HG03159 (cell line): ENCODE results near the gene CPTP.

Experiments
- ATAC-seq: cut with Tn5 transposase; IDR thresholded peaks from one replicate; pipeline ENCODE4 v1.9.1; 2021; ENCODE audit warnings: mild to moderate bottlenecking, moderate library complexity; ENCODE audit not compliant: unreplicated experiment

Gene CPTP

DNA sequence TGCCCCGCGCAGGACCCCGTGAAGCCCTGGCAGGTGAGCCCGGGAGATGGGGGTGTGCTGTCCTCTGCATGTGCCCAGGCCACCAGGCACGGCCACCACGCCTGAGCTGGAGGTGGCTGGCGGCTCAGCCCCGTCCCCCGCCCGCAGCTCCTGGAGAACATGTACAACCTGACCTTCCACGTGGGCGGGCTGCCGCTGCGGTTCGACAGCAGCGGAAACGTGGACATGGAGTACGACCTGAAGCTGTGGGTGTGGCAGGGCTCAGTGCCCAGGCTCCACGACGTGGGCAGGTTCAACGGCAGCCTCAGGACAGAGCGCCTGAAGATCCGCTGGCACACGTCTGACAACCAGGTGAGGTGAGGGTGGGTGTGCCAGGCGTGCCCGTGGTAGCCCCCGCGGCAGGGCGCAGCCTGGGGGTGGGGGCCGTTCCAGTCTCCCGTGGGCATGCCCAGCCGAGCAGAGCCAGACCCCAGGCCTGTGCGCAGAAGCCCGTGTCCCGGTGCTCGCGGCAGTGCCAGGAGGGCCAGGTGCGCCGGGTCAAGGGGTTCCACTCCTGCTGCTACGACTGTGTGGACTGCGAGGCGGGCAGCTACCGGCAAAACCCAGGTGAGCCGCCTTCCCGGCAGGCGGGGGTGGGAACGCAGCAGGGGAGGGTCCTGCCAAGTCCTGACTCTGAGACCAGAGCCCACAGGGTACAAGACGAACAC is 8.3 kb downstream of the CPTP start:
- ATAC-seq: no peak

DNA sequence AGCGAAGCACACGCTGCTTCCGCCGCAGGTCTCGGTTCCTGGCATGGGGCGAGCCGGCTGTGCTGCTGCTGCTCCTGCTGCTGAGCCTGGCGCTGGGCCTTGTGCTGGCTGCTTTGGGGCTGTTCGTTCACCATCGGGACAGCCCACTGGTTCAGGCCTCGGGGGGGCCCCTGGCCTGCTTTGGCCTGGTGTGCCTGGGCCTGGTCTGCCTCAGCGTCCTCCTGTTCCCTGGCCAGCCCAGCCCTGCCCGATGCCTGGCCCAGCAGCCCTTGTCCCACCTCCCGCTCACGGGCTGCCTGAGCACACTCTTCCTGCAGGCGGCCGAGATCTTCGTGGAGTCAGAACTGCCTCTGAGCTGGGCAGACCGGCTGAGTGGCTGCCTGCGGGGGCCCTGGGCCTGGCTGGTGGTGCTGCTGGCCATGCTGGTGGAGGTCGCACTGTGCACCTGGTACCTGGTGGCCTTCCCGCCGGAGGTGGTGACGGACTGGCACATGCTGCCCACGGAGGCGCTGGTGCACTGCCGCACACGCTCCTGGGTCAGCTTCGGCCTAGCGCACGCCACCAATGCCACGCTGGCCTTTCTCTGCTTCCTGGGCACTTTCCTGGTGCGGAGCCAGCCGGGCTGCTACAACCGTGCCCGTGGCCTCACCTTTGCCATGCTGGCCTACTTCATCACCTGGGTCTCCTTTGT is 9.1 kb downstream of the CPTP start:
- no peak for ATAC-seq

DNA sequence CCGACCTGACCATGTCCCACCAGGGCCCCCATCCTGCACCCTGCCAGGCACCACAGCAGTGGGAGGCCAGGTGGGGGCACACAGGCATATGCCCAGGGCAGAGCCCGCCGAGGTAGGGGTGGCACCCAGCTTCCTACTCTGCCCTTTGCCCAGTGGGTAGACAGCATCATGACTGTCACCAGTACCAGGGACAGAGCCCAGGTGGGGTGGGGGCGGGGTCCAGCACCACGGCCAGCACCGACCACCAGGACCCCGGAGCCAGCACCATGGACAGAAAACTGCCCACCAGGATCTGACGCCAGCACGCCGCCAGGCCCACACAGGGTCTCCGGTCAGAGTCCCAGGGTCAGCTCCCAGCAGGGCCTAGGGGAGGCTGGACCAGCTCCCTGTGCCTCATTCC is 10.2 kb downstream of the CPTP start:
- no peak for ATAC-seq

DNA sequence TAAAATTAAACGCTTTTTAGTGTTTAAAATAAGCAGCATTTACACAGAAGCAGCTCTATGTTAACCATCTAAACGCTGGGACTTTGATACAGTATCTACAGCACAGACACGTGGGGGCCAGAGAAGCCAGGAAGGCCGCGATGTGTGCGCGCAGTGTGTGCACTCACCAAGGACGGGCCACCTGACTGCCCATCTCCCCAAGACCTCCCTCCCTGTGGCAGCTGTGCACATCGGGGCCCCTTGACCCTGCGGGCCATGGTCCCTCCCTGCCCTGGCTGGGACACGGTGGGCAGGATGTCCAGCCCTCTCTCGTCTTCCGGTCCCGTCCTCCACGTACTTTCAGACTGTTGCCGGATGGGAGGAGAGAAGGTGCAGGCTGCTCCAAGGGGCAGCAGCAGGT is 10.7 kb downstream of the CPTP start:
- ATAC-seq: no peak

DNA sequence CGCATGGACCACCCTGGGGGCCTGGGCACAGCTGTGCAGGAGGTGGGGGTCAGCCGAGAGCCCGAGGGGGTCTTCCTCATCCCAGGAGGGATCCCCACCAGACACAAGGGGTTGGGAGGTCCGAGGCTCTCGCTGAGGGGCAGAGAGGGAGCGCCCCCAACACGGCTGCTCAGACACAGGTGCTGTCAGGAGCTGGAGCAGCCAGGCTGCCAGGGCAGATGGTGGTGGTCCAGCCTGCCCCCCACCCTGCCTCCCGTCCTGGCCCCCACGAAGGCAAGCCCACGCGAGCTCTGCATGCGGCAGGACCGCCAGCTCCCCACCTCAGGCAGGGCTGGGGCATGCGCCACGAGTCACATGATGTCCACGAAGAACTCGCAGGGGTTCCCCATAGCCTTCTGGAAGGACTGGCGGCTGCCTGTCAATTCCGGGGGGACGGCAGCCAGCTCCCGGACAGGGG is 11.2 kb downstream of the CPTP start:
- ATAC-seq: no peak

DNA sequence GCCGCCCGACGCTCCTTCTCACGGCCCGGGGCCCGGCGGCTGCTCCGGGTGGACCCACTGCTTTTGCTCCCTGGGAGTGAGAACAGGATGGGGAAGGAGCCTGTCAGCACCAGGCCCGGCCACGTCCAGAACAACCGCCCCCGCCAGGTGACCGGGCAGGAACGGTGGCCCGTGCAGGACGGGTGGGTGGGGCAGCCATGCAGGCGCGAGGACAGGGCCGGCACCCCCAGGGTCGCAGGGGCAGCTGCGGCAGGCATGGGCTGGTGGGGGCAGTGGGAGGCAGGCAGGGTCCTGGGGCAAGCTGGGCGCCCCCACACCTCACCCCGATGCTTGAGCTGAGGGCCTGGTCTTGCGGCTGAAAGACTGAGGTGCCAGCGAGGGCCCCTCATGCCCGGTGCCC is 11.8 kb downstream of the CPTP start:
- no peak for ATAC-seq

DNA sequence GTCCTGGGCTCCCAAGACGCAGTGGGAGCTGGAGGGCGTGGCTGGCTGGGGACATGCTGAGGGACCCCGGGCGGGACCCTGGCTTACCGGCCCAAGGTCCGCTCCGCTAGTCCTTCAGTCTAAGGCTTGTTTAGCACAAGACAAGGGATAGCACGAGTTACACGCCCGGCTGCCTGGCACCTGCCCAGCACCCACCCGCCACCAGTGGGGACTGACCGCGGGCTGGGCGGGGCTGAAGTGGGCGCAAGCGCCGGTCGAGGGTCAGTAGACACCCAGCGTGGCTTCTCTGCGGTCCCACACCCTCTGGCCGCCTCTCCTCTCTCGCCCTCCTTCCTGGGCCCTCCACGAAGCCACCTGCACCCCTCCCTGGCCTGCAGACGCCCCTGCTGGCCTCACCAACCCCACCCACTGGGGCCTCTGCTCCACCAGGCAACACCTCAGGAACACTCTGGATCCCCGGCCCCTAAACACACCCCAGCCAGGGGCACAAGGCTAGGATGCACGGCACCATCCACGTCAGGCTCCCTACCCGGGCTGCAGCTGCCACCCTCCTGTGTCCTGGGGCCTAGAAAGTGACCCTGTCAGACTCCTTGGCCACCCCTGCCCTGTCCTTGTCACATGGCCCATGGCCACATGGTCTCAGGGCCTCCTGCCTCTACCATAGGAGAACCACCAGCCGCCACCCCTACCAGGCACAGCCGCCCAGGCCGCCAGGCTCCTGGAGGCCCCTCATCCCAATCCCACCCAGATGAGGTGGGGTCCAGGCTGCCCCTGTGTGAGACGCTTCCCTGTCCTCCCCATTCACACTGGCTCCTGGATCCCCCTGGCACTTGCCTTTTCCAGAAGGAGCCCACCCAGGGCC is 12.6 kb downstream of the CPTP start:
- no peak for ATAC-seq

DNA sequence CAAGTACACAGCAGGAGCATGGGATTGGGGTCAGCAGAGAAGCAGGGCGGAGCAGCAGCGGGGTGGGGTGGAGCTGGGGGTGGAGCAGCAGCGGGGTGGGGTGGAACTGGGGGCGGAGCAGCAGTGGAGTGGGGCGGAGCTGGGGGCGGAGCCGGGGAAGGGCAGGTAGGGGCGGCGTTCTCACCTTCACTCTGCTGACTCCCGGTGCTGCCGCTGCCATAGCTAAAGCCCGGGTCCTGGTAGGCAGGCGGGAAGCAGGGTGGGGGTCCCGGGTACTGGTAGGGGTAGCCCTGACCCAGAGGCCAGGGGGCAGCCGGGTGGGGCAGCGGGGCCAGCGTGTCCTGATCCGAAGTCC is 13.2 kb downstream of the CPTP start:
- no peak for ATAC-seq

DNA sequence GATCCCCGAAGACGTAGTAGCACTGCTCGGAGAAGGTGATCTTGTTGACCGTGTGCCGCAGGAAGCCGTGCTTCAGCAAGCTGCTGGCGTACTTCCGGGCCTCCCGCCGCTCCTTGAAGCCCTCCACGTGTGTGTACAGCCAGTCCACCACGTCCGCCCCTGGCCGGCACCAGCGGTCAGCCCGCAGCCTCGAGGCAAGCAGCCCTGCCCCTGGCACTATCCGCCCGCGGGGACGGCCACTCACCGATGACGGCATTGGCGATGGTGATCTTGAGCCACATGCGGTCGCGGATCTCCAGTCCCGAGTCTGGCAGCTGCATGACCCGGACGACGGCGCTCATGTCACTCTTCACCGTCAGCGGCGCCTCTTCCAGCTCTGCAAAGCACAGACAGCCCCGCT is 13.7 kb downstream of the CPTP start:
- no peak for ATAC-seq

DNA sequence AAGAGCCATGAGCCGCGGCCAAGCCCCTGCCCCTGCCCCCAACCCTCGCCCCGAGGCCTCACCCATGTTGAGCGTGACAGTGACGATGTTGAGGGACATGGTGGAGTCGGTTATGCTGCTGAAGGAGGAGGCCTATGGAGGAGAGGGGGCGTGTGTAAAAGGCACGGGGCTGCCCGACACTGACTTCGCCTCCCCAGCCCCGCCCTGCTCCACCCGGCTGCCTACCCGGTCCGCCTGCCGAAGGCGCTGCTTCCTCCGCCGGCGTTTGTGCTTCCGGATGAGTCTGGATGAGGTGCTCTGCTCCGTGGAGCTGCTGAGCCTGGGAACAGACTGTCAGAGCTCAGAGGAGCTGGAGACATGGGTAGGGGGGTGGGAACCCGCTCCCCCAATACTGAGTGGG is 15.6 kb downstream of the CPTP start:
- no peak for ATAC-seq

DNA sequence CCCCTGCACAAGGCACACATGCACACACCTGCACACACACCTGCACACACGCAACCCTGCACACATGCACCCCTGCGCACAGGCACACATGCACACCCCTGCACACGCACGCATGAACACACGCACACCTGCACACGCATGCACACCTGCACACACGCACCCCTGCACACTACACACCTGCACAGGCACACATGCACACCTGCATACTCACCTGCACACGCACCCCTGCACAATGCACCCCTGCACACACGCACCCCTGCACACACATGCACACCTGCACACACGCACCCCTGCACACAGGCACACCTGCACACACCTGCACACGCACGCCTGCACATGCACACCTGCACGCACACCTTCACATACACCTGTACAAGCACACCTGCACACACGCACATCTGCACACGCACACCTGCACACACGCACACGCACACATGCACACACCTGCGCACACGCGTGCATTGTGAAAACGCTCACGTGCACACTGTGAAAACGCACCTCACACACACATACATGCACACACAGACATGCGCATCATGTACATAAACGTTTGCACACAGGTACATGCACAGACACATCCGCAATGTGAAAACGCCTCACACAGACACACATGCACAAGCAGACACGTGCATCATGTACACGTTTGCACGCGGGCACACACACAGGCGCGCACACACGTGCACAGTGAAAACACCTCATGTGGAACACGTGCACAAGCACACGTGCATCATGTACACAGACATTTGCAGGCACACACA is 16.4 kb downstream of the CPTP start:
- ATAC-seq: no peak

DNA sequence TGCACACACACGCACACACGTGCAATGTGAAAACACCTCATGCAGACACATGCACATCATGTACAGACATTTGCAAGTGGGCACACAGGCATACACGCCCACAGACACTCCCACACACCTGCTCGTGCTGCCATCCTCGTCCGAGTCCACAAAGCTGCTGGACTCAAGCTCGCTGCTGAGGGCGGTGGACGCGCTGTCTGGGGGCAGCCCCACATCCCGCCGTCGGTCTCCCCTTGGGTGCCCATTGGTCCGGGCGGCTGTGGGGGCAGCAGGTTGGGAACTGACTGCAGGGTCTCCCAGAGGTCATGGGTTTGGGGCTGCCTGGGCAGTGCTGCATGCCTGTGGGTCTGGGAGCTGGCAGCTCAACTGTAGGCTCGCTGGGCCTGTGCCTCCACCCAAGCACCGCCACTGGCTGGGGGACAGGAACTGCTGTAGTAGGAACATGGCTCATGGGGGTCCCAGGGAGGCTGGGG is 17.0 kb downstream of the CPTP start:
- no peak for ATAC-seq

DNA sequence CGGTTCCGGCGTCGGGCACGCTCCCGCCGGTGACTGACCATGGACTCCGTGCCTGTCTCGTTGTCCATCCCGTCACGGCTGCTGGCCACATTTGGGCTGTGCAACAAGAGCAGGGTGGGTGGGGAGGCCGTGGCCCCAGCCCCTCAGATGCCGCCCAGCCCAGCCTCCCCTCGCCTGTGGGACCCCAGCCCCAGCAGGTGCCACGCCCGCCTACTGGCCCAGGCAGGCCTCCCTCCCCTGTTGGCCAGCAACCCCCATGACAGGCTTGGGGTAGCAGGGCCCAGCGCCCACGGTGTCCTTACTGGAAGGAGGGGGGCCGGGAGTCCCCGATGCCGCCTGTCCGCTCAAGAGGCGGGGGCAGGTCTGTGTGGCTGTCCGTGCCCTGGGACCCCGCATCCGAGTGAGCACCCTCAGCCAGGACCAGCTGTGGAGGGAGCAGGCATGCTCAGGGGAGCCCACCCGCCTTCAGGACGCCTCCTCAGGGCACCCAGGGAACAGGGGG is 17.5 kb downstream of the CPTP start:
- no peak for ATAC-seq

DNA sequence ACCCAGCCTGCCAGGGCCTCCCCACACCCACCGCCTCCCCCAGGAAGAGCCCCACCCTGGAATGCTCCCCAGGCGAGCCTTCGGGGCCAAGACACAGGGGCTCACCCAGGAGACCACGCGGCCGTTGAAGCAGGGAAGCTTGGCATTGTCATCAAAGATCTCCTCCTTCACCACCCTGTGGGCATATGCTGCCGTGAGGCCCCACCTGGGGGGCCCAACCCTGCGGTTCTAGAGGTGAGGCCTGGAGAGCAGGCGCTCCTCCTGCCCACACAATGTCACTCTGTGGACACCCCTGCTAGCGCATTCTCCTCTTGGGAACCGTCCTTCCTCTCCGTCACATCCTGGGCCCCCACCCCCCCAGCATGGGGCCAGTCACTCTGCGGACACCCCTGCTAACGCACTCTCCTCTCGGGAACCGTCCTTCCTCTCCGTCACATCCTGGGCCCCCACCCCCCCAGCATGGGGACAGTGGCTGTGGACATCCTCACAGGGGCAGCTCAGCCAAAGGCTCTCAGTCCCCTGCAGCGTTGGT is 18.0 kb downstream of the CPTP start:
- ATAC-seq: no peak

DNA sequence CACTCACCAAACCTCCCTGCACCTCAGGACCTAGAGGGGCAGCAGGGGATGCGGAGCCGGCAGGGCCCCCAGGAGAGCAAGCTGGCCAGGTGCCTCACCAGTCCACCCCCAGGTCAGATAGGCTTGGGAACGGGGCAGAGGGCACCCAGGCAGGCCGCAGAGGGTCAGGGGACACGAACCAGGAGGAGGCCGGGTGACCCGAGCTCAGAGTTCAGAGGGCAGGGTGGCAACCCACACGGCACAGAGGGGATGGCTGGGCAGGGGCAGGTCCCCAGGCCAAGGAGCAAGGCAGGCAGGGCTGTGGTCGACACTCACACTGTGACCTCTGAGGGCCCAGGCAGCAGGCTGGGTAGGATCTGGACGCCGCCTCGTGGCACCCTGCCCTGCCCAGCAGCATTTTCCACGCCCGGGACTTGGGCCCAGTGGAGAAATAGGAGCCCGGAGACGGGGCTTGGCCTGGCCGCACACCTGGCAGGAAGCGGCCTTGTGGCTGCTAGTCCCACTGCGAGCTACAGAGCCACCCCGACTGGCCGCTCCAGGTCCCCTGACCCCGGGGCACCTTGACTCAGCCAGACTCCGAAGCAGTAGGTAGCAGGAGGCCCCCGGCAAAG is 19.3 kb downstream of the CPTP start:
- ATAC-seq: no peak

DNA sequence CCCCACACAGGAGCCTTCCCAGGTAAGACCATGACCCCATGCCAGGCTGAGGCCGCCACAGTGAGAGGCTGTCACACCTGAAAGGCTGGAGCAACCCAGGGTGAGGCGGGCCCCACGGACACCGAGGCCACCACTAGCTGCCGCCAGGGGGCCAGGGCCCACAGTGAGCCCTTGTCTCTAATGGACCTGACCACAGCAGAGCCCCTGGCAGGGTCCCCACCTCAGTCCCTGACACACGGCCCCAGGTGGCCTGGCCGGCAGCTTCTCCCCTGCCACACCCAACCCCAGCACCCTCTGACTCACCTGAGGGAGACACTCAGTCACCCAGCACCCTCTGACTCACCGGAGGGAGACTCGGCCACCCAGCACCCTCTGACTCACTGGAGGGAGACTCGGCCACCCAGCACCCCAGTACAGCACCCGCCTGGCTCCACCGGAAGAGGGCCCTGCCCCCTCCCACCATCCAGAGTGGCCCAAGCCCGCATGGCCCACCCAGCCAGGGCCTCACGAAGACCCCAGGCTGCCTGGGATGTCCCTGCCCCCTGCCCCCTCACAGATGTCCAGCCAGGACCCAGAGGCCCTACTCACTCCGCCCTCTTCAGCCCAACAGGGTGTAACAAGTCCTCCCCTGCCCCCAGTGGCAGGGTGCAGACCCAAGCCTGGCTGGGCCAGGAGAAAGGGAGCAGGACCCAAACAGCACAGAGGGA is 20.2 kb downstream of the CPTP start:
- ATAC-seq: no peak

DNA sequence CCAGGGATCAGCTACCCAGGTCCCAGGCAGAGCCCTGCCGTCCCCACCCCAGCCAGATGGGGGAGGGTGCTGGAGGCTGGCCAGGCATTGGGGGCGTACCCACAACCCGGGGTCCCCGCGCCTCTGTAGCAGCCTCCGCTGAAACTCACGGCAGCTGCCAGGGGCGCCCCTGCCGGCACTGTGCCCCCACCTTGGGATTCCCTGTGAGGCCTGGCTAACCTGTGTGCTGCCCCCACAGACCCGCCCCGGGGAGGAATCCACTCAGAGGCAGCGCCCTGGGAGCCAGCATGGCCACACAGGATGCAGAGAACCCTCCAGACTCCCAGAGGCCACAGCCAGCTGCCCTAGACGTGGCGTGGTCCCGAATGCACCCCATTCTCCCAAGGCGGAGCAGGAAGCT is 20.8 kb downstream of the CPTP start:
- ATAC-seq: no peak

DNA sequence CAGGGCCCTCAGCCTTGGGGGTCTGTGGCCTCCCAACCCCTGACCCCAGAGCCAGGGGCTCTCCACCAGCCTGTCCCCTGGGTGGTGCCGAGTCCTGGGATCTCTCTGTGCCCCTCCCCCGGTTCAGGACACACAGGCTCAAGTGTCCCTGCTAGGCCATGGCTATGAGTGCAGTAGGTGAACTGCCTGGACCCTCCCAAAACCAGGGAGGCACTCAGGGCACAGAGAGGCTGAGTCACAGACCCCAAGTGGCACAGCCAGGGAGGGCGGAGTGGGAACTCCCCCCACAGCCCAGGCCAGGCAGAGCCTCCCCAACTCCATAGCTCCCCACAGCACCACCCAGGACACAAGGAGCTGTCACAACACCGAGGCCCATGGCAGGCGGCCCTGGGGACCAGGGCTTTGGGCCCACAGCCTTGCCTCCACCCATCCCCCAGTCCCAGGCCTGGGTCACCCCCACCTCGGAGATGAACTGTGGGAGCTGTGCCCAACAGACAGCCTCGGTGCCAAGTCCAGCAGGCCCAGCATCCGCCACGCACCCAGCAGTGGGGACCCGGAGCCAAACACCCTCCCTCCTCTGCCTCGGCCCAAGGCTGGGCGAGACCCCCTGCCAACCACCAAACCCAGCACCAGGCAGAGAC is 21.4 kb downstream of the CPTP start:
- ATAC-seq: no peak

DNA sequence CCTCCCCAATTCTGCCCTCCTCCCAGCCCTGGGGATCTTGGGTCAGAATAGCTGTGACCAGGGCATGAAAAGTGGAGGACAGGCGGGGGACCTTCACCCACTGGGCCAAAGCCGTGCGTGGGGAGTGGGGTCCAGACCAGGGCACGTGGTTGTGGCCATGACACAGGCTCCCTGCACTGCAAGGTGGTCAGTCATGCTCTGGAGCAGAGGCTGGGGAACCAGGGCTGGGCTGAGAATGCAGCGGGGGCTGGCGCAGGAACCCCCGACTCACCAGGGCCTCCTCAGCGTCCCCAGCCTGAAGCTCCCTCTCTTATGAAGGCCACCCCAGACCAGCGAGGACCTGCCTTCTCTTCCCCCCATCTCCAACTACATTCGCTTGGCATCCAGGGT is 21.9 kb downstream of the CPTP start:
- no peak for ATAC-seq
